Panc1 (cell line): ENCODE results near the gene DCTPP1.

Experiments used
- CTCF ChIP-seq: fragments of 450-650 bp; IDR thresholded peaks from 2 replicates; pipeline ENCODE4 v1.5.1; 2017; ENCODE audit warnings: mild to moderate bottlenecking
- POLR2AphosphoS5 ChIP-seq: IDR thresholded peaks from 2 replicates; pipeline ENCODE4 v1.6.1; 2012; ENCODE audit warnings: mild to moderate bottlenecking, low read depth, low read length, moderate library complexity
- REST ChIP-seq, 2 experiments: IDR thresholded peaks; 2 replicates each; pipeline ENCODE4 v1.6.1; 2011 to 2012; ENCODE audit warnings: low read depth in 2 of 2, control low read depth in 1 of 2, low read length in 1 of 2, mild to moderate bottlenecking in 1 of 2, moderate library complexity in 1 of 2; ENCODE audit not compliant: insufficient read depth in 1 of 2

GRCh38 chr16:30418350-30419181, 11.3 kb downstream of the DCTPP1 start:
- TF ChIP-seq CTCF (no peak), REST (IDR thresholded peaks at IDR 0.05; ENCODE audit: insufficient read depth in 1 of 2, low read depth in 2 of 2, low read length in 1 of 2) (no peak), POLR2AphosphoS5 (no peak; the same call in 1 of the 2 replicates)
